ENCODE results near the gene REEP1.

REEP1 gene

DNA sequence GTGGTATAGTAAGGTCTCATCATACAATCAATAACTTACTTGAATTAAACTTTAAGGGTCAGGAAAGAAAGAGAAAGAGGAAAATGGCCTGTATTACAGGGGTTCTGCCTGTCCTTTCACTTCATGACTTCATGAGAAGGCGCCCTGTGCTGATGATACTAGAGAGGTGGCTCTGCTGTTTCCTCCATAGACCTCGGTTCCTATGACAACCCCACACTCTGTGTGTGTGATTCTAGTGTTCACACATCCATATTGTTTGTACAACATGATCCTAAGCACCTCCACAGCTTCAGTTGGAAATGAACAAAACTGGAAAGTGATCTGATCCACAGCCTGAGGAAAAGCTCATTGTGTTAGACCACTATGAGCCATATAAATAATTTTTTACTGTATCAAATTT lies 7.0 kb upstream of the REEP1 start:
- no peak for DNase-seq

GRCh38 chr2:86342488-86342887 lies 5.1 kb upstream of the REEP1 start:
- DNase-seq, result no peak

GRCh38 chr2:86341470-86341869 lies 4.0 kb upstream of the REEP1 start:
- no peak for DNase-seq

DNA sequence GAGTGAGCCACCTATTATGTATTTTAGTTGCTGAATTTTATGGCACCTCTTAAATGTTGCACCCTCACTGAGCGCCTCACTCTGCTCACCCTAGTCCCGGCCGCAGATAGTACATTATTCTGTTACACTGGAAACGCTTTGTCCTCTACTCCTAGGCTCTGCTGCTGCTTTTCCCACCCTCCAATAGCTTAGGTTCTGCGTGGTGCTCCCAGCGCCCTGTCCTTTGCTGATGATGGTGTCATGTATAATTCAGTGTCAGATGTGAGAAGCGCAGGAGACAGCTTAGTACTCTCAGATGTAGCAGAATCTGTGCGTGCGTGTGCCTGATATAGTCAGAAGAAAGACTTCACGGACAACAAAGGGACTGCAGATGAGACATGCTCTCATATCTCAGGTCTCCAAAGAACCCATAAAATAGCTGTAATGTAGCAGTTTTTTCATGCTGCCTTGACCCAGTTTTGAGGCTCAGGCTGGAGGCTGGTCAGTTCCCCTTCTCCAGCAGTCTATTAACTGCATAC lies 1.4 kb upstream of the REEP1 start:
- no peak for DNase-seq

GRCh38 chr2:86336675-86337243 lies 667 bp downstream of the REEP1 start:
- DNase-seq, result no peak

GRCh38 chr2:86335865-86336674 lies 1.4 kb downstream of the REEP1 start:
- DNase-seq, result no peak

DNA sequence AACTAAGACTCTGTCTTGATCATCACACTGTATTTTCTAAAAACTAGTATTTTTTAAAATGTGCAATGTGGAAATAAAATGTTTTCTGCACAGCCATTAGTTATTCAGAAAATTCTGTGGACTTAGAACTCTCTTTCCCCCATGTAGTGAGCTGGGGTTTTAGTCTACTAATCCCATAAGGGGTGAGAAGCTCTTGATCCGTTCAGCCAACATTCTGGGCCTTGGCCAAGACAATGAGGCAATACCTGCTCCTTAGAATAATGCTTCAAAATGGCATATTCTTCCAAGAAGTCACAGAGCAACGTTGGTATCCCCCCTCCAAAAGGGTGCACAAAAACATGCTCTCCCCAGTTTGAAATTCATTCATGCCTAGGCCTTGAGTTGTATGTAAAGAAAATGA lies 4.0 kb downstream of the REEP1 start:
- no peak for DNase-seq

DNA sequence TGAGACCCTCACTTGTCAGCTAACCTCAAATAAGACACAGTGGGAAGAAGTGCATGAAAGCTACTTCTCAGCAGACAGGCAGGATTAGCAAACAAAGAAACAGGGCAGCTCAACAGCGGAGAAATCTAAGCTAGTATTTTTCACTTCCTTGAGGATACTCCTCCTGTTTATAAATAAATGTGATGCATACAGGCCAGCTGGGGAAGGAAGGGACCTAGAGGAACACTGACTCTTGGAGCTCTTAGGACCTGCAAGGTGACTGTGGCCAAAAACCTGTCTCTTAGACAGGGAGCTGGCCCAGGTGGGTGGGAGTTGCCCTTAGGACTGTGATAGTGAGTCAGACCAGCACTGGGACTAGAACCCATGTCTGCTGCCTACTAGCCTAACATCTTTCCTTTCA lies 4.8 kb downstream of the REEP1 start:
- no peak for DNase-seq

DNA sequence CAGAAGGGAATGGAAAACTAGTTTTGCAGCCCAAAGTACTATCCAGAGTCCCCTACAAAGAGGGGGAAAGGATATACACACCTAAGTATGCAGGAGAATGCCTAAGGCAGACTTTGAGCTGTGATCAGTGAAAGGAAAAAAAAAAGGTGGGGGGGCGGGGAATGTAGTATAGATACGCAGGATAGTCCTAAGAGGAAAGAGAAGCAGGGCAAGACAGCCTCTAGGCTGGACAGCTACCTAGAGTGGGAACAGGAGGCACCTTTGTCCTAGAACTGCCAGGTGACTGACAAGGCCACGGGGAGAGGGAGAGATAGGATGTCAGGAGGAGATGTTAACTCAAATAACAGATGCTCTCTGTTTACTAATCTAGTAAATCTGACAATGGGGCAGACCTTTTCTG lies 6.0 kb downstream of the REEP1 start:
- DNase-seq, result no peak

GRCh38 chr2:86330001-86330400 lies 7.4 kb downstream of the REEP1 start:
- DNase-seq, result no peak

DNA sequence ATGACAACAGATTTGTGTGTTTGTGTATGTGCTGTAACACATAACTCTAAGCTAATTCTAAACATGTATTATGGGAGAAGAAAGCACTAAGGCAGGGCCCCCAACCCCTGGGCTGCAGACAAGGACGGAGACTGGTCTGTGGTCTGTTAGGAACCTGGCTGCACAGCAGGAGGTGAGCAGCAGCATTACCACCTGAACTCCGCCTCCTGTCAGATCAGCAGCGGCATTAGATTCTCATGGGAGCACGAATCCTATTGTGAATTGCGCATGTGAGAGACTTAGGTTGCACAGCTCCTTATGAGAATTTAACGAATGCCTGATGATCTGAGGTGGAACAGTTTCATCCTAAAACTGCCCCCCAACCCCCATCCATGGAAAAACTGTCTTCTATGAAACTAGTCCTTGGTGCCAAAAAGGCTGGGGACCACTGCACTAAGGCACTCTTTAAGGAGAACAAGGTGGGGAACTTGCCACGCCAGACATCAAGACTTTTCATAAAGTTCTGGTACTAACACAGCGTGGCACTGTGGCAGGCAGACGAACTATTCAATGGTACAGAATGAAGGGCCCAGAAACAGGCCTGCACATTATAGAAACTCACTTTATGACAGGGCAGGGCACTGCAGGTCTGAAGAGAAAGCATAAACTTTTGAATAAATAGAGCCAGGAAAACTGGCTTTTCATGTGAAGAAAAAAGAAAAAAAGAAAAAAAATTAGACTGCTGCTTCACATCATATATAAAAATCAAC lies 14.0 kb downstream of the REEP1 start:
- DNase-seq, result no peak

- no peak for DNase-seq
Measured at GRCh38 chr2:86319700-86320580, 17.5 kb downstream of the REEP1 start.

DNA sequence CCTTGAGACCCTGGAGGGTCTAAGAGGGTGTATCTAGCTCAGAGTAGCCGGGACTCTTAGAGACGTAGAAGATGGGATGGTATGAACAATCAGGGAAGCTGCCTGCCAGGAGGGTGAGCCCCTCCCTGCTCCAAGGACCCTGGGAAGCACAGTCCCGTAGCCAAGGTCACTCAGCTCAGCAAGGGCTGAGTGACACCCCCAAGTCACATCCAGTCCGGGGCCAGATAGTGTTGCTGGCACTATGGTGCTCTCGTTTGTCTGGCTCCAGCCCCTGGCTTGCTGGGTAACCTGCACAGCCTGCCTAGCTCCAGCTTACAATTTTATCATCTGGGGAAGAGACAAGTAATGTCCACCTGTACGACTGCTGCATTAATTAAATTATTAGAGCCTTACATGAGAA lies 22.3 kb downstream of the REEP1 start:
- DNase-seq, result no peak

DNA sequence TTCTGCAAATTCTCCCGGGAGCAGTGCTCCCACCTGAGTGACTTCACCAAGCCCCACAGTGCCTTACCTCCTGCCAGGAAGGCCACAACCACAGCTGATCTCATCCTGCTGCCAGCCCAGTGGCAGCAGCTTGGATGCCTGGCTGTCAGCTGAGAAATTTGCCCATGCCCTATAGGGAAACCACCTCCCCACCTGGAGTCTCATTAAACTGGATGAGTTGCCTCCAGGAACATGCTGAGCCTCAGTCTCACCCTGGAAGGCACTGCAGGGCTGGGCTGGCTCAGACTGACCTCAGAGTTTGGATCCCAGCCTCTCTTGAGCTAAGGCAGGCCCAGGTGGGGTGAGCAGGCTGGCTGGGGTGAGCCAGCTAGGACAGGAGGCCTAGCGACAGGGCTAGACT lies 23.3 kb downstream of the REEP1 start:
- DNase-seq, result no peak

- no peak for DNase-seq
Measured at GRCh38 chr2:86313341-86313740, 24.1 kb downstream of the REEP1 start.

DNA sequence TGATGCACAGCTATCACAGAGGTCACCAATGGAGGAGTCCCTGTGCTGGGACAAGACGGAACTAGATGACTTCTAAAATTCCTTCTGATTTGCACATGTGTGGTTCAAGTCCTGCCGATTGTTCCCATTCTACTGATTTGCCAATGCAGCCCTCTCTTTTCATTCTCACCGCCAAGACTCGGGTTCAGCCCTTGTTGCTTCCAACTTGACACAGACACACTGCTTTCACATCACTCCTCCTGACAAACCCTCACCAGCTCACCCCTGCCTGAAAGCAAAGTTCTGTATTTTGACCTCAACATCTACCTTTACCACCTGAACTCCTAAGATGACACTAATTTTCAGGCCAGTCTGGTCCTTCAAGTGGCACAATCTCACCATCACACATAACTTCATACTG lies 25.5 kb downstream of the REEP1 start:
- DNase-seq, result no peak

- no peak for DNase-seq
Measured at GRCh38 chr2:86309966-86310365, 27.5 kb downstream of the REEP1 start.

DNA sequence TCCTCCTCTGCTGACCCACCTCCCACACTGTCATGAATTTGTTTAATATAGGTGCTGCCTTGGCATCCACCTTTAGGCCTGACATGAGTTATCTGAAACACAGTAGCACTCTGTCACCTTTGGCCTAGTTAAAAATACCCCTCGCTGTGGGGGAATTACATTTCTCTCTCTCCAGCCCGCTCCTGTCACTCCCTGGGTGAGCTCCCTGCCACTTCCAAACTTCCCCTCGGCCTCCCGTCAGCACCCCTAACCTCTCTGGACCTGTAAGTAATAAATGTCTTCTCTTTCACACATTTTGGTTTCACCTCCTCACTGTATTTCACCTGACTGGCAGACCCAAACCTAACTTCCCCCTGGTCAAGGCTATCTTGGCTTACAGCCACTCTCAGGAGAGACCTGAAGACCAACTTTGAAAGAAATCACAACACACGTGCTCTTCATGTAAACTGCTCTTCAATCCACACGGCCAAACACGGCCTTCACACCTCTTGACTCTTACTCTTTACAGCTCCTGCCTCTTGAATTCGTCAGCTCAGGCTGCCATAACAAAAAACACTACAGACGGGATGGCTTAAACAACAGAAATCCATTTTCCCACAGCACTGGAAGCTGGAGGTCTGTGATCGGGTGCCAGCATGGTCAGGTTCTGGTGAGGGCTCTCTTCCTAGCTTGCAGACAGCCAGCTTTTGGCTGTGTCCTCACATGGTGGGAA lies 28.3 kb downstream of the REEP1 start:
- no peak for DNase-seq

DNA sequence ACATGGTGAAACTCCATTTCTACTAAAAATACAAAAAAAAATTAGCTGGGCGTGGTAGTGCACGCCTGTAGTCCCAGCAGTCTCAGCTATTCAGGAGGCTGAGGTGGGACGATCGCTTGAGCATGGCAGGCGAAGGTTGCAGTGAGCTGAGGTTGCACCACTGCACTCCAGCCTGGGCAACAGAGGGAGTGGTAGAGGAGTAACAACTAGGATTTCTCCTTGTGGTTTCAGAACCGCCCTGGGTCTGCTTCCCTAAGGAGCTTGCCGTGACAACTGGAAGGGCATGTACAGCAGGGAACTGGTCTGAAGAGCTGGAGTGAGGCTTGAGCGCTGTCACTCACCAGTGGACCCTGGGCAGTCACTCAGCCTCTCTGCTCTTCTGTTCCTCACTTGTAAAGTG lies 29.1 kb downstream of the REEP1 start:
- no peak for DNase-seq

GRCh38 chr2:86307431-86307830 lies 30.0 kb downstream of the REEP1 start:
- no peak for DNase-seq

GRCh38 chr2:86305915-86306254 lies 31.5 kb downstream of the REEP1 start:
- DNase-seq, result no peak

DNA sequence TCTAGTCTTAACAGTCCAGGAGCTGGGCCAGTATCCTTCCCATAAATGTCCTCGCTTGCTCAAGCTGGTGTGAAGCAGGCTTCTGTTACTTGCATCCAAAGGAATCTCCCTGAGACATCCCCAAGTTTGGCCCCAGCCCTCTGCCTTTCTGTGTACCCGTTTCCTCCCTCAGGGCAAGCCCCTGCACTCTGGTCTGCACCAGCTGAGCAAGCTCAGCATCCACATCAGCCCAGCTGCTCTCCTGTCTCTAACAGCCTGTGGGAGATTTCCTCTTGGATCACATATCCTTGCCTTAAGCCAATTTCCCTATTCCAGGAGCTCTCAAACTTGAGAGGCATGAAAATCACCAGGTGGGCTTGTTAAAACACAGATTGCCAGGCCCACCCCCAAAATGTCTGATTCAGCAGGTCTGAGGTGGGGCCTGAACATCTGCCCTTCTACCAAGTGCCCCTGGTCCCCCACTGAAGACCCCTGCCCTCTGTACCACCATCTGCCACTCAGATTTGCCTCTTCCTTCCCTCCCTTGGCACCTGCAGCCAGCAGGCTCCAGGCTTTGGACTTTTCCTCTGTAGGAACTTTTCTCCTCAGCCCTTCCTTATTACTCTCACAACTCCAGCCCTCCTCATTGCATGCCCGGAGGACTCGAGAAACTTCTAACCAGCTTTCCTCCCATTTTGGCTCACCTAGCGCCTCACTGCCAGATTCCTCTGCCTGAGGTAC lies 32.1 kb downstream of the REEP1 start:
- DNase-seq, result no peak

Data from NCI-H1105 (cell line).